Measurements from ENCODE around the gene FSTL4.

The FSTL4 gene

DNA sequence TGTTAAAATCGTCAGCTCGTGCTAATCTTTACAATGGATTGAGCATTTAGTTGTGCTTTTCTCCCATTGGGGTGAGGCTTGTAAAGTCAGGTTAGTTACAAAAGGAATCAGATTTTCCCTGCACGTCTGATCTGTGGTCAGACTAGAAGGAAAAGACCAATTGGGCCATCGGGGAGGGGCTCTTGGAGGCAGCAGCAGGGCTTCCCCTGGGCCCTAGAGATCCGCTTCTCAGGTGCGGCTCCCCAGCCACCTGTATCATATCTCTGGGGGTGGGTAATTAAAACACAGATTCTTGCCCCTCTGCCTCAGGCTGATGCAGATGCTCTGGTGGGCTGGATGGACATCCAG is 360.2 kb downstream of the FSTL4 start:
- no peak for DNase-seq

DNA sequence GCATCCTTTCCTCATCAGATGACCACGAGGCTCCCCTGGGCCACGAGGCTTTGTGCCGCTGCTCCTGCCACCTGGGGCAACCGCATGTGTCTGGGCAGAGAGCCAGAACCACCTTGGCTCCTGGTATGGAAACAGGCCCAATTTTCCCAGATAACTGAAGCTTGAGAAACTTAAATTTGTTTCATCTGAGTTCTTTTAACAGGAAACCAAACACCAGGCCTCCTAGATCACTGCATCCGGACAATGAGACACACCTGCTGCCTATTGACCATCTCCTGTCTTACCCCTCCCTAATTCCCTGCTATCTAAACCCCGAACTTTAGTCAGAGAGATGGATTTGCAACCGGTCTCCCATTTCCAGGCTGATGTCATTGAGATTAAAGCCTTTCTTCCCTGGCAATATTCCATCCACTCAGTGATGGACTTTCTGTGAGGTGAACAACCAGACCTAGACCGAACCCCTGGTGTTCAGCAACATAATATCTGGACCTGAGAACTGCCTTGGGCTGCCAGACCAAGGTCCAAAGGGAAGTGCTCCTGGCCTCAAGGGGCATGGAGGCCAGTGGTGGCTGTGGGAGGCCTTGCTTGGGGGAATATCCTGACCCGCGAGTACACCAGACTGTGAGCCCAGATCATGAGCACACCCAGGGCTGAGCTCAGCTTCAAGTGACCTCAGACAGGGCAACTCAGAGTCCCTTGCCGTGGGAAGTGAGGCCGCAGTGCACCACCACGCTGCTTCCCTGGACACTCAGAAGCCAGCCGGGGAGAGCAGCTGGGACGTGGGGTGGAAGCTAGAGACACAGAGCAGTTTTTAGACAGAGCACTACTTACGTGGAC is 360.8 kb downstream of the FSTL4 start:
- DNase-seq, result no peak

DNA sequence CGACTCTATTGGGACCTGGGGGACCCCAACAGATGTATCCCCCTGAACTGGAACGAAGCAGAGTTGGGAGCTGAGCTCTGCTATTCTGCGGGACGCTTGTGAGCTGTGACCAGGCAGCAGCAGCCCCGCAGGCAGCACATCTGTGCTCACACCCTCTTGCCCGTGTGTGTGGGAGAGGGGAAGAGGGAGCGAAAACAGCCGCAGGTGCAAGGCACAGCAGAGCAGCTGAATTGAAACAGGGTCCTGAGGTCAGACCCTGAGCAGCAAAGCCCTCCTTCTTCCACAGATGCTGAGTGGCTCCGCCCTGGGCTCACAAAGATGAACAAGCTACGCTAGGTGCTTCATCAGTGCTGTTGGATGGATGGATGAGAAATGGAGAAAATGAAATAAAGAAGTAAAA is 361.8 kb downstream of the FSTL4 start:
- DNase-seq, result no peak

- no peak for DNase-seq
Measured at GRCh38 chr5:133249593-133249992, 362.7 kb downstream of the FSTL4 start.

DNA sequence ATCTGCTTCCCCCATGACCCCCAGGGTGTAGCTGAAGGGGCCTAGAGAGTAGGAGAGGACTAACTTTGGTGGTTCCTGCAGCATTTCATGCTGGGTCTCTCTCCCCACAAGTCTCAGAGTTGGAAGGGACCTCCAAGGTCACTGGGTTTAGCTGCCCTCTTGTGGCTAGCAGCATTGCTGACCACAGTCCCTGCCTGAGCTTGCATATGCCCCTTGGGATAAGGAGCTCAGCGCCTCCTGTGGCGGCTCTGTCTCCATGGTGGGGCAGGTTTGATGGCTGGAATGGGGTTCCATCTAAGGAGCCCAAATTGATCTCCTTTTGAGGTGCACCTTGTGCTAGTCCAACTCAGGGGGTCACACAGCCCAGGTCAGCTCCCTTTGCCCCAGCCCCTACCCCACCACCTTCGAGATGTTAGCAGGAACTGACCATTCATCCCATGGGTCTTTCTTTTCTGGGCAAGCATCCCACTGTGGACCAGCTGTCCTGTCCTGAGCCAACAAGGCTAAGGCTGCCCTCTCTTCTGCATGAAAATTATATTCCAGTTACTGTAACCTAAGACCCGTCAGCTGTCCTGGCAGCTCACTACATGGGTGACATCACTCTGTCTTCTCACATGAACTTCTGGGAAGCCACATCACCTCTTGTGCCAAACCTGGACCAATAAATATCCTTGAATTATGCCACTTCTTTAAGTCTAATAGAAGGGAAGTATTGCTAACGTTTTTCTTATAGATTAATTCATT is 364.3 kb downstream of the FSTL4 start:
- no peak for DNase-seq

DNA sequence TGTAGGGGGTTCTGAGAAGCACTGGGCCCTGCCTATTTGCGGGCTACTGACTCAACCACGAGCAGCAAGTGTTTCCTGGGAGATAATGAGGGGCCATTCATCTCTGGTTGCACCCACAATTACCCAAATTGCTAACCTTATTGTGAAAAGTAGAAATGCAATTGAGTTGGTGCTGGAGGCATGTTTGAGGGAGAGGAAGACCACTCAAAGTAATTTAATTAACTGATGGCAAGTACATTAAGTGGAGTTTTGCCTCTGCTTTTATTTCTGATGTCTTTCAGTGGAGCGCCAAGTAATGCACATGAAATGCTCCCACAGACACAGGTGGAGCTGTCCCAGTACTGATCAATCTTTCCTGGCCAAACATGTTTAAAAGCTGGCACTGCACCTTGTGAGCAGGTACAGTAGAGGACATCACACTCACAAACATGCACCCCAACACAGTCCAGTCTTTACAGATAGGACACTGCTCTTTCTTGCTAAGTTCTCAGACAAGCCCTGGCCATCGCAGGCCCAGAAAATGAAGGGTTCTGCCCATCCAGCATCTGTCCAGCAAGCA is 365.1 kb downstream of the FSTL4 start:
- DNase-seq, result no peak

- DNase-seq, result no peak
Measured at GRCh38 chr5:133246376-133247150, 365.8 kb downstream of the FSTL4 start.

DNA sequence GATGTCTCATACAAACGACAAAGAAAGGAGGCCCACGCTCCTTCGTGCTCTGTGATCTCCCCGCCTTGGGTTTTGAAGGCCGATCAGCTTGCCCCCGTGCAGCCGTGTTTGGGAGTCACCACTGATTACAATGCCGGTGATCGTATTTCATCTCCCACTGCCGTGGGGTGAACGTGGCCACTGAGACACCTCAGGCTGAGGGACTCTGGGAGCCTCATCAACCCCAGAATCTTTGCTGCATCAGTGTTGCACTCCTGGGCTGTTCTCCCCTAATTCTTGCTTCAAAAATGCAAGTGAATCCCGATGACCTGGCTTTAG is 366.3 kb downstream of the FSTL4 start:
- no peak for DNase-seq

GRCh38 chr5:133245191-133246052 is 366.9 kb downstream of the FSTL4 start:
- peak; percentile 10 for DNase-seq

GRCh38 chr5:133244242-133244641 is 368.1 kb downstream of the FSTL4 start:
- no peak for DNase-seq

- DNase-seq, result no peak
Measured at GRCh38 chr5:133243196-133243595, 369.1 kb downstream of the FSTL4 start.

DNA sequence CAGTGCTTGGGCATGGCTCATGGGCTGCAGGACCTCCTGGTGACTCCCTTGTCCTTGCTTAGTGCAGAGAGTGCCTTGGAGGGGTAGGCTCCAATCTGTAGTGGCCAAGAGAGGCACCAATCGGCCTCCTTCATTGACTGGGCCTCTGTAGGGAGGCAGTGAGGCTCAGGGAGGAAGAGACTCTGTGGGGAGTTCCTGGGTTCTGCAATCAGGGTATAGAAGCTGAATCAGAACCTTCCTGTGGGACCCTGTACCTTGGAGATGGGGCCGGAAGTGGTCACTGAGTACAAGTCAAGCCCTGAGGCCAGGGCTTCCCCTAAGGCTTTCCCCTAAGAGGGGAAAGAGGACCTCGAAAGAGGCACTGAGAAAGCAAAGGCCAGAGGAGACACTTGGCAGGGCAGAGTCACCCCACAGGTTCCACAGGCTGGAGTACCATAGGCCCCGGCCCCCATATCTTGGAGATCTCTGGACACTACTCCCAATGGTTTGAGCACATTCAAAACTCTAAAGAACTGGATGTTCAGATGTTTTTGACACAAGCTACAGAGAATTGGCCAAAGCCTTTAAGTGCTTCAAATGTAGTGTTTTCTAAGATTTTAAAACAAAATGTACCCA is 370.0 kb downstream of the FSTL4 start:
- no peak for DNase-seq

GRCh38 chr5:133241179-133242092 is 370.9 kb downstream of the FSTL4 start:
- DNase-seq, result no peak

DNA sequence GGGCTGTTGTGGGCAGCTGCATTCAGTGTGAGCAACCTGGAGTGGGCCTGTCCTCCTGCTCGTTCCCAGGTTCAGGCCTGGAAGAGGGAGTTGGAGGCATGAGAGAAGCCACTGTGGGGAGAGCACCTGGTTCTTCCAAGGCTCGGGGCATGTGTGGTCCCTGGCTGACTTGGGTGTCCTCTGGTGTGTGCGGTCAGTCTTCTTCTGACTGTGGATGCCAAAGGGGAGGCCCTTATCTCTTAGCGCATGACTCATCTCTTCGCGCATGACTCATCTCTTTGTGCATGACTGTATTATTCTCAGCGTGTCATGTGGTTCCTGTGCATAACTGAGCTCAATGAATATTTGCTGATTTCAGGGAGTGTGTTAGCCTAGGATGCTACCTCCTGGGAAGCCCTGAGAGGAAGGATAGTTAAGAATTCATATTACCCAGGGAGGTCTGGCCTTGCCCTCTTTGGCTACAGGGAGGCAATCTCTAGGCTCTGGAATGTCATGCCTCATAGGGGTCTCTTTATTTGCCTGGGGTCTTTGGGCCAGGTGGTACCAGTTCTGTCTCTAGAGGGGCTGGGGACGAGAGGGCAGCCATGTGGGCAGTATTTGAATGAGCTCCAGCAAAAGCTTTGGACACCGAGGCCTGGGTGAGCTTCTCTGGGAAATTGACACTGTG is 371.8 kb downstream of the FSTL4 start:
- peak; percentile 48 for DNase-seq

- no peak for DNase-seq
Measured at GRCh38 chr5:133238426-133239205, 373.7 kb downstream of the FSTL4 start.

DNA sequence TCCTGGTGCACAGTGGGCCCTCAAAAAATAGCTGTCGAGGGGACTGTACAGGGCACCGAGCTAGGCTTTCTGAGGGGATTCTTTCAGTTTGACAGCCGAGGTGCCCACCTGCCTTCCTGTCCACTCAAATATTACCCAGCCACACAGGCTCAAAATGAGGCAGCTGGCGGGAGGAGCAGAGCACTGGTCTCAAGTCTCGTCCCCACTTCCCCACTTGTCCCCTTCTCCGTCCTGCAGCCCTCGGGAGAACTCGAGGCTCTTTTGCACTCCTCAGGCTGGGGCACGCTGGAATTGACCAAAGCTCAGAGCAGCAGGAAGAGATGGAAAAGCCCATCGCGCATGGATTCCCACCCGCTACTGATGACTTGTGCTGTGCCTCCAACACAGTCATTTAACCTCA is 375.4 kb downstream of the FSTL4 start:
- DNase-seq, result no peak

GRCh38 chr5:133236541-133236951 is 375.8 kb downstream of the FSTL4 start:
- DNase-seq, result no peak

GRCh38 chr5:133235696-133236426 is 376.5 kb downstream of the FSTL4 start:
- no peak for DNase-seq

DNA sequence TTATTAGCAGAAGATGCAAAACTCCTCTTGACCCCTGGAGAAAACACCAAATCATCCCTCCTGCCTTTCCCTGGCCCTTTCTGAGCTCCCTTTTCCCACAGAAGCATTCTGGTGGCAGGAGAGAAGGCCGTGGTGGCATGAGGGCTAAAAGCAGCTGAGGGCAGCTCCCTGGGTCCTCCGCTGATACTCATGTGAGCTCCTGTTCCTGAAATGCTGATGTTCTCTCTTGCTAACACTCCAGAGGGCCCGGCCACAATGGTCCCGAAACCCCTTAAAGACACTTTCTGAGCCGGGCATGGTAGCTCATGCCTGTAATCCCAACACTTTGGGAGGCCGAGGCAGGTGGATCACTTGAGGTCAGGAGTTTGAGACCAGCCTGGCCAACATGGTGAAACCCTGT is 377.4 kb downstream of the FSTL4 start:
- DNase-seq, result no peak
